Measurements from ENCODE around the gene SPC24. TPM values are rescaled to one million over a fixed set of nuclear protein-coding genes. Genes with fewer than 3 reads are reported as not detected.

Gene SPC24
- total and polyA plus RNA-seq, 2 of the 4 experiments (the other 2 are of a cell fraction): 12.2 to 97.5 TPM

- in situ Hi-C loops (cut with MboI; ENCODE audit: low sequenced_read_pairs): no loop called here
- Histone ChIP-seq H3K9me3 (ENCODE audit: control insufficient read depth, insufficient read depth, low read length) (no peaks in the 10 kb centered on the region), H3K56ac (ENCODE audit: extremely low read depth, insufficient read depth, low read length) (no peak overlapping the region), H2BK15ac (ENCODE audit: low read depth, low read length) (no peak overlapping the region), H2AK5ac (ENCODE audit: low read depth, low read length) (peak overlapping the region; percentile 34; the same call in 1 of the 2 replicates), H3K79me1 (ENCODE audit: low read depth in 1 of 2, low read length in 2 of 2) (peaks cover 24 to 47% of the 10 kb centered on the region in 2 experiments), H4K91ac (ENCODE audit: insufficient read depth, low read depth, low read length) (peak overlapping the region; percentile 39; the same call in 1 of the 2 replicates), H2BK20ac (ENCODE audit: low read depth, low read length) (0 out of 2 replicates have a peak overlapping the region, but pooled peaks have one; percentile 6), H3K27ac (ENCODE audit: insufficient read depth, low read length) (no peak overlapping the region), H2BK120ac (ENCODE audit: low read depth, low read length) (no peak overlapping the region), H2AK9ac (replicated peaks; ENCODE audit: low read depth, low read length, poor library complexity) (no peak overlapping the region), H4K5ac (ENCODE audit: low read depth, low read length) (no peak overlapping the region), H3K4ac (ENCODE audit: low read depth, low read length) (no peak overlapping the region), H4K8ac (ENCODE audit: low read depth in 2 of 2, low read length in 2 of 2) (no peak overlapping the region), H2AFZ (replicated peaks; ENCODE audit: low read length, poor library complexity) (no peak overlapping the region), H3K9me1 (ENCODE audit: insufficient read depth, low read length) (peaks cover 16% of the 10 kb centered on the region), H3K4me3 (ENCODE audit: insufficient read depth, low read depth, low read length) (no peak overlapping the region), H3K14ac (replicated peaks; ENCODE audit: low read depth, low read length) (no peak overlapping the region), H3K9ac (ENCODE audit: low read depth, low read length) (no peak overlapping the region), H3K4me2 (ENCODE audit: low read depth, low read length) (no peak overlapping the region), H3K27me3 (ENCODE audit: control insufficient read depth, insufficient read depth, low read length) (no peaks in the 10 kb centered on the region), H3K4me1 (ENCODE audit: control insufficient read depth, insufficient read depth, low read length) (peaks cover 24% of the 10 kb centered on the region), H3K36me3 (ENCODE audit: control insufficient read depth, insufficient read depth, low read length) (peaks cover 12% of the 10 kb centered on the region), H4K20me1 (ENCODE audit: insufficient read depth, low read length) (peaks cover 5% of the 10 kb centered on the region; the same call in 1 of the 2 replicates), H3K18ac (ENCODE audit: low read depth, low read length) (no peak overlapping the region), H3K23ac (ENCODE audit: low read depth, low read length) (no peak overlapping the region), H2BK5ac (ENCODE audit: low read depth, low read length, poor library complexity, severe bottlenecking) (no peak overlapping the region)
- intact Hi-C loops (cut with micrococcal nuclease): no loop called here
- dilution Hi-C loops (cut with HindIII; ENCODE audit: low sequenced_read_pairs, unreplicated experiment): no loop called here
- POLR2A ChIA-PET (ENCODE audit: unreplicated experiment): no interaction called here
- no TSS peak for BruUV-seq (replicated peaks)
- 80% methylated on average over 2 of the region's 5 CpGs; no CpG with 5 or more reads in 1 of the 2 experiments for WGBS, 2 experiments (ENCODE audit: extremely low coverage in 2 of 2, insufficient read length in 1 of 2)
- ATAC-seq (ENCODE audit: low read depth): no peak
- TF ChIP-seq RCOR1 (IDR thresholded peaks at IDR 0.05; ENCODE audit: insufficient replicate concordance, low read length): no peak
- no peak for TF ChIP-seq MAZ (IDR thresholded peaks at IDR 0.05; ENCODE audit: borderline replicate concordance, low read depth, low read length)
- TF ChIP-seq CTCF (conservative IDR thresholded peaks at IDR 0.05; ENCODE audit: low read depth, low read length): no peak
- TF ChIP-seq POLR2A (IDR thresholded peaks at IDR 0.05; ENCODE audit: low read depth, low read length): no peak
- TF ChIP-seq CEBPB (IDR thresholded peaks at IDR 0.05; ENCODE audit: low read depth, low read length): no peak
- TF ChIP-seq MXI1 (IDR thresholded peaks at IDR 0.05; ENCODE audit: borderline replicate concordance, low read depth, low read length): no peak
- TF ChIP-seq BHLHE40 (IDR thresholded peaks at IDR 0.05; ENCODE audit: low read depth, low read length): no peak
- no peak for TF ChIP-seq RAD21 (IDR thresholded peaks at IDR 0.05; ENCODE audit: low read length)
- TF ChIP-seq NFE2L2 (IDR thresholded peaks at IDR 0.05; ENCODE audit: low read depth, low read length): no peak
- TF ChIP-seq SMC3 (IDR thresholded peaks at IDR 0.05; ENCODE audit: low read depth, low read length): no peak
- TF ChIP-seq CHD1 (IDR thresholded peaks at IDR 0.05; ENCODE audit: low read depth, low read length): no peak
- no peak for TF ChIP-seq MAFK (IDR thresholded peaks at IDR 0.05; ENCODE audit: low read depth, low read length)
- no peak for TF ChIP-seq RFX5 (IDR thresholded peaks at IDR 0.05; ENCODE audit: low read depth, low read length)
- no peak for TF ChIP-seq FOS (IDR thresholded peaks at IDR 0.05; ENCODE audit: low read depth, low read length)
- TF ChIP-seq, protein P1, sequence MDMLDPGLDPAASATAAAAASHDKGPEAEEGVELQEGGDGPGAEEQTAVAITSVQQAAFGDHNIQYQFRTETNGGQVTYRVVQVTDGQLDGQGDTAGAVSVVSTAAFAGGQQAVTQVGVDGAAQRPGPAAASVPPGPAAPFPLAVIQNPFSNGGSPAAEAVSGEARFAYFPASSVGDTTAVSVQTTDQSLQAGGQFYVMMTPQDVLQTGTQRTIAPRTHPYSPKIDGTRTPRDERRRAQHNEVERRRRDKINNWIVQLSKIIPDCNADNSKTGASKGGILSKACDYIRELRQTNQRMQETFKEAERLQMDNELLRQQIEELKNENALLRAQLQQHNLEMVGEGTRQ (IDR thresholded peaks at IDR 0.05; ENCODE audit: low read depth, low read length): no peak
- TF ChIP-seq, protein P2, sequence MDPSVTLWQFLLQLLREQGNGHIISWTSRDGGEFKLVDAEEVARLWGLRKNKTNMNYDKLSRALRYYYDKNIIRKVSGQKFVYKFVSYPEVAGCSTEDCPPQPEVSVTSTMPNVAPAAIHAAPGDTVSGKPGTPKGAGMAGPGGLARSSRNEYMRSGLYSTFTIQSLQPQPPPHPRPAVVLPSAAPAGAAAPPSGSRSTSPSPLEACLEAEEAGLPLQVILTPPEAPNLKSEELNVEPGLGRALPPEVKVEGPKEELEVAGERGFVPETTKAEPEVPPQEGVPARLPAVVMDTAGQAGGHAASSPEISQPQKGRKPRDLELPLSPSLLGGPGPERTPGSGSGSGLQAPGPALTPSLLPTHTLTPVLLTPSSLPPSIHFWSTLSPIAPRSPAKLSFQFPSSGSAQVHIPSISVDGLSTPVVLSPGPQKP (IDR thresholded peaks at IDR 0.05; ENCODE audit: borderline replicate concordance, low read depth, low read length): no peak
- no peak for DNase-seq
- CTCF ChIA-PET: no interaction called here
These were observed 43.9 kb upstream of the SPC24 start for GRCh38 chr19:11199517-11199916.
